Esophagus muscularis mucosa (tissue), 4 donors: ENCODE results near the gene RPL13A. TPM values are rescaled to one million over a fixed set of nuclear protein-coding genes. Genes with fewer than 3 reads are reported as not detected.
A peak's percentile ranks its signal among the peaks of the same experiment; 100 is the strongest.

Experiments
- DNase-seq: peaks from one replicate; pipeline ENCODE4 v3.0.0-alpha.2; 2017; ENCODE audit errors: extremely low spot score
- H3K27ac ChIP-seq, 4 donors: fragments of 200-600 bp; sonication (generic); replicated peaks in 1 of 4; 1 replicate in 3 of 4; 2 replicates in 1 of 4; pipeline ENCODE4 v1.5.1; 2016 to 2019; ENCODE audit warnings: mild to moderate bottlenecking in 1 of 4
- H3K27me3 ChIP-seq, 4 donors: fragments of 200-600 bp; sonication (generic); one replicate each; pipeline versions ENCODE4 v1.5.1 to v1.6.0; 2016 to 2019
- H3K36me3 ChIP-seq, 4 donors: fragments of 200-600 bp; sonication (generic); one replicate each; pipeline ENCODE4 v1.5.1; 2016 to 2019
- H3K4me1 ChIP-seq, 4 donors: fragments of 200-600 bp; sonication (generic); one replicate each; pipeline ENCODE4 v1.5.1; 2016 to 2019
- H3K4me3 ChIP-seq, 4 donors: fragments of 200-600 bp; sonication (generic); 1 replicate in 2 of 4; 2 replicates in 2 of 4; pipeline ENCODE4 v1.5.1; 2016 to 2019; ENCODE audit warnings: mild to moderate bottlenecking in 4 of 4, moderate library complexity in 1 of 4
- H3K9me3 ChIP-seq, 4 donors: fragments of 200-600 bp; sonication (generic); 1 replicate in 3 of 4; 2 replicates in 1 of 4; pipeline ENCODE4 v1.5.1; 2016 to 2019
- CTCF ChIP-seq, 3 experiments: fragments of 200-600 bp in 2 of 3; fragments of 450-650 bp in 1 of 3; sonication (generic) in 2 of 3; IDR thresholded peaks; one replicate each; pipeline ENCODE4 v1.5.1; 2017 to 2019; ENCODE audit warnings: antibody characterized with exemption in 3 of 3, mild to moderate bottlenecking in 2 of 3, moderate library complexity in 1 of 3
- EP300 ChIP-seq: sonication (generic); formaldehyde crosslinking; IDR thresholded peaks from one replicate; pipeline ENCODE4 v1.6.1; 2017; ENCODE audit warnings: antibody characterized with exemption
- POLR2A ChIP-seq: fragments of 450-650 bp; IDR thresholded peaks from one replicate; pipeline ENCODE4 v1.6.1; 2017; ENCODE audit warnings: antibody characterized with exemption, moderate library complexity, mild to moderate bottlenecking, low read depth
- POLR2AphosphoS5 ChIP-seq, 2 donors: sonication (generic); formaldehyde crosslinking; IDR thresholded peaks; one replicate each; pipeline ENCODE4 v1.6.1; 2017; ENCODE audit warnings: antibody characterized with exemption in 2 of 2
- WGBS: methylation state at CpG from one replicate; pipeline ENCODE4 v1.1.5; 2018; 5-methylcytosine and 5-hydroxymethylcytosine counted together
- intact Hi-C: fragments of 100-400 bp; cut with DNase I; formaldehyde crosslinking; loops from one replicate; pipeline ENCODE4 v1.15.1; 2023
- total RNA-seq, 4 donors: library from RNA; depleted of rRNA; stranded (reverse); fragments of >200 nt; gene quantifications; one replicate each; pipeline versions ENCODE4 v1.1.0 to v1.2.1, GENCODE V29; 2016

RPL13A gene
- total RNA-seq, 4 donors from 2014 or later = 1,843 to 3,096 (median 2,688) TPM

DNA sequence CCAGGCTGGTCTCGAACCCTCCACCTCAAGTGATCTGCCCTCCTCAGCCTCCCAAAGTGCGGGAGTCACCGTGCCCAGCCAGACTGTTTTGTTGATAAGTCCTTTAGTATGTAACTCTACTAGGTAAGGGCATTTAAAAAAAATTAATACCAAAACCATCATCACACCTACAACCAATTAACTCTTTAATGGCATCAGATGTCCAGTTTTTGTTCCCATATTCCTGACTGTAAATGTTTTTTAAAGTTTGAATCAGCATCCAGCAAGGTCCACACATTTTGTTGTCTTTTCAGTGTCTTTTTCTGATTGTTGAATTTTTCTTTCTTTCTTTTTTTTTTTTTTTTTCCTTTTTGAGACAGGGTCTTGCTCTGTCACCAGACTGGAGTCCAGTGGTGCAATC is 30.6 kb downstream of the RPL13A start:
- Histone ChIP-seq H3K4me3 (no peak overlapping the region), H3K27ac (no peak overlapping the region), H3K36me3 (peaks cover 0 to 54% (median 9%) of the 10 kb centered on the region in 4 donors), H3K9me3 (no peaks in the 10 kb centered on the region), H3K27me3 (no peaks in the 10 kb centered on the region), H3K4me1 (peaks cover 6 to 31% (median 27%) of the 10 kb centered on the region in 4 donors)
- intact Hi-C loops = no loop called here
- no peak for DNase-seq
- TF ChIP-seq CTCF (IDR thresholded peaks at IDR 0.05) = no peak
- no peak for TF ChIP-seq EP300
- no peak for TF ChIP-seq POLR2A
- TF ChIP-seq POLR2AphosphoS5 (IDR thresholded peaks at IDR 0.05) = no peak
- WGBS = 100% methylated on average over 3 of the region's 3 CpGs

- H3K4me3 ChIP-seq = no peak overlapping the region
- H3K27ac ChIP-seq = peak overlapping the region; percentile 19 to 48 (median 37)
- H3K36me3 ChIP-seq = peaks cover 0 to 52% (median 17%) of the 10 kb centered on the region in 4 donors
- DNase-seq = no peak
- peaks cover 0 to 4% (median 2%) of the 10 kb centered on the region in 4 donors for H3K4me1 ChIP-seq
- no peak for TF ChIP-seq POLR2A
- TF ChIP-seq POLR2AphosphoS5 (IDR thresholded peaks at IDR 0.05) = no peak
- TF ChIP-seq EP300 = no peak
- TF ChIP-seq CTCF (IDR thresholded peaks at IDR 0.05) = no peak
- H3K27me3 ChIP-seq = no peaks in the 10 kb centered on the region
- no peaks in the 10 kb centered on the region for H3K9me3 ChIP-seq
- intact Hi-C loops = no loop called here
- 78% methylated on average over 13 of the region's 13 CpGs for WGBS
Observed at GRCh38 chr19:49520705-49521319, 33.4 kb downstream of the RPL13A start.

- H3K4me1 ChIP-seq = peaks cover 5 to 20% (median 17%) of the 10 kb centered on the region in 4 donors
- no peak for DNase-seq
Observed at GRCh38 chr19:49524812-49525455, 37.5 kb downstream of the RPL13A start.

DNA sequence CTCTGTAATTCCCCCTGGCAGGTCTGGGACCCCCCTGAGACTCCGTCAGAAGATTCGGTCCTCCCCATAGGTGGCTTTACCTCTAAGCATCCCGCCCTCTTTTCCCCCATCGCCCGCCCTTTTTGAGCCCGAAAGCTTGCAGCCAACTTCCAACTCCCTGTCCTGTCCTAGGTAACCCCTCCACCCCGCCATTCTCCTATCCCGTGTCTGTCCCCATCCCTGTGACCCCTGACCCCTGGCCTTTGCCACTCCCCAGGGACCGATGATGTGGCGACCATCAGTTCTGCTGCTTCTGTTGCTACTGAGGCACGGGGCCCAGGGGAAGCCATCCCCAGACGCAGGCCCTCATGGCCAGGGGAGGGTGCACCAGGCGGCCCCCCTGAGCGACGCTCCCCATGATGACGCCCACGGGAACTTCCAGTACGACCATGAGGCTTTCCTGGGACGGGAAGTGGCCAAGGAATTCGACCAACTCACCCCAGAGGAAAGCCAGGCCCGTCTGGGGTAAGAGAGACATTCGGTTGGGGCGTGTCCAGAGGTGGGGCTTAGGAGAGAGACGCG is 40.9 kb downstream of the RPL13A start:
- no peak for DNase-seq
- intact Hi-C loops = no loop called here
- Histone ChIP-seq H3K27me3 (no peaks in the 10 kb centered on the region), H3K9me3 (no peaks in the 10 kb centered on the region), H3K4me1 (peaks cover 8 to 24% (median 22%) of the 10 kb centered on the region in 4 donors), H3K4me3 (peak overlapping the region; percentile 46 to 61 (median 54)), H3K27ac (peak overlapping the region; percentile 50 to 72 (median 64)), H3K36me3 (peaks cover 0 to 24% (median 8%) of the 10 kb centered on the region in 4 donors)
- TF ChIP-seq POLR2A (no peak), POLR2AphosphoS5 (IDR thresholded peaks at IDR 0.05) (no peak), EP300 (no peak), CTCF (IDR thresholded peaks at IDR 0.05) (no peak)
- WGBS = 43% methylated on average over 23 of the region's 25 CpGs

More at GRCh38 chr19:49524812-49525455, 37.5 kb downstream of the RPL13A start:
- WGBS = 90% methylated on average over 20 of the region's 22 CpGs
- Histone ChIP-seq H3K36me3 (peaks cover 0 to 43% (median 15%) of the 10 kb centered on the region in 4 donors), H3K27me3 (no peaks in the 10 kb centered on the region), H3K9me3 (no peaks in the 10 kb centered on the region), H3K27ac (no peak overlapping the region), H3K4me3 (no peak overlapping the region)
- intact Hi-C loops = no loop called here
- TF ChIP-seq POLR2A = no peak
- TF ChIP-seq CTCF (IDR thresholded peaks at IDR 0.05) = no peak
- no peak for TF ChIP-seq EP300
- no peak for TF ChIP-seq POLR2AphosphoS5 (IDR thresholded peaks at IDR 0.05)
